Stimulated activated CD4-positive, alpha-beta T cell treated with anti-CD3 and anti-CD28 coated beads, Interleukin-1b, Interleukin-23, amount 100 ng/mL, for 4 hours (primary cell): Measurements from ENCODE around the gene CORO6.
"Not testable (repeated sequence)": the region's sequence is repeated elsewhere in the genome, so short reads cannot be mapped to it uniquely, and the experiment has no call there.

ENCODE experiments used
- DNase-seq, 2 donors: peaks; one replicate each; pipeline ENCODE4 v3.0.0-alpha.2; 2020; ENCODE audit warnings: low read depth in 2 of 2

CORO6 gene

DNA sequence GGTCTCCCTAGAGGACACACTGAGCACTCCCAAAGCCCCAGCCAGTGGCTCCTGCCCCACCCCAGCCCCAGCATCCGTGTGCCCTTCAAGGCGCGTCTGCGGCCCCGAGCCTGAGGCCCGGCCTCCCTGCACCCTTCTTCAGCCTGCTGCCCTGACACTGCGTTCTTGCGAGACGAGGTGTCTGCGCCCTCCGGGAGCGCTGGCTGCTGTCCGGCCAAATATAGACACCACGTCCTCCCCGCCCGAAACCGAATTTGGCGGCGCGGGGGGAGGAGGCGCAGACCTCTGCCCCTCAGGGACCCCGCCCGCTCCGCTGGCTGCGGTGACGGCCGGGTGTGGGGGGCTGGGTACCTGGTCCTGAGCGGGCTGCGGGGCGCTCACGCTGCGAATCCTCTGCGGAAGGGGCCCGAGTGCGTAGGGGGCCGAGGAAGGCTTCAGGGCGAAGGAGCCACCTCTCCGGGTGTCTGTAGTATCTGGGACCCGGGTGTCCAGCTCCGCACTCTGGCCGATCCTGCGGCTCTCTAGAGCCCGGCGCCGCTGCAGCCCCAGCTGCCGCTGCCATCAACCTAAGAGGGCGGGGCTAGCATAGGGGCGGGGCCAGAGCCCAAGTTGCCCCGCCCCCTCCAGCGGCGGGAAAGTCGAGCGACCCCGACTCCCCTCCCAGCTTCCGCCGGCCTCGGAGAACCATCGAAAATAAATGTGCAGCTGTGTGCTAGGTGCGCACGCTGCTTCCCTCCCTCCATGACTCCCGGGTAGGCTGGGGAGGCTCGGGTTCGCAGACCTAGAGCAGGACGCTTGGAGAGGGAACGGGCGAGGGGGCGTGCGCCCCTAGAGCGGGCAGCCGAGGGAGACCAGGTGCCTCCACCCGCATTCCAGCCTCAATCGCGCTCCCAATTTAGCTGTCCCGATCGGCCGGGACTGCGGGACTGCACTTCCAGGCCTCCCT lies at the start of gene CORO6:
TSS of gene CORO6 (minus strand) at position 576 of the 946 bp plus-strand sequence. CDS start 1,491 bp downstream, outside the sequence.
- peak; percentile 60 to 74 for DNase-seq

DNA sequence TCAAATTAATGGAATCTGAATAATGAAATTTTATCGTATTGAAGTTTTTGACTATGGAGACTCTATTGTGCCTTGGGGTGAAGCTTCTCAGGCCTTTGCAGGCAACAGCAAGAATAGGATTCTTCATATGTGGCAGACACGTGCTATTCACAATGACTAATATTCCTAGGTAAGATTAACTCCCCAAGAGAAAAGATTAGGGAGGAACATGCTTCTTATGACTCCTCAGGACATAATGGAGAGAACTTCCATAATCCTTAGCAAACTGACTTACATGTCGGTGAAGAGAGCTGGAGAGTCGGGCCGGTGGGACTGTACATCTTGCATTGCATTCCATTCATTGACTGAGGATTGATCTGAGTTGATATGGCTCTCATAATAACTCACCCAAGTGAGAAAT lies 48.9 kb upstream of the CORO6 start:
- DNase-seq = no peak

DNA sequence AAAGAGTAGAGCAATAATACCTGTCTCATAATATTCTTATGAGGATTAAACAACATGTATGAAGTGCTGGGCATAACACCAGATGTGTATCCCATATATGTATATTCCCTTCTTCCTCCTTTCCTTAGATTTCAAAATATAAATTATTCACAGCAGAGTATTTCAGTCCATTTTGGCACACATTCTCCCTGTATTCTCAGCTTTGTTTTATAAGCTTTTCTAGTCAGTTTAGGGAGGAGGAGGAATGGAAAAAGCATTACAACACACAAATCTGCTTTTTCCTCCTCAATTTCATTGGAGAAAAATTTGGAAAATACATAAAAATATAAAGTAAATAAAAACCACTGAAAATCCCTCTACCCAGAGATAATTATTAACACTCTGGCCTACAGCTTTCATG lies 46.6 kb upstream of the CORO6 start:
- no peak for DNase-seq

GRCh38 chr17:29667969-29668368 lies 45.3 kb upstream of the CORO6 start:
- no peak for DNase-seq

DNA sequence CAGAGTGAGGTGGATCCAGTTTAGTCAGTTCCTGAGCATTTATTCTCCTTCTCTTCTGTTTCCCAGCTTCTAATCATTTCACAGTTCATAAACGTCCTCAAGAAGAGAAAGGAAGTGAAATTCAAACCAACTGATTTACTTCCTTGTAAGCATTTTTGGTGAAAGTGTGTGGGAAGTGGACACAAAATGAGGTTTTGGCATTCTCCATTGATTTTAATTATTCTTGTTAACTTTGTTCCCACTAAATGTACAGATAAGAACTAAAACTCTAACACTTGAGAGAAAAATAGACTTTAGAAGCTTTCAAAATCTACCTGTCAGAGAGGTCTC lies 42.7 kb upstream of the CORO6 start:
- DNase-seq = no peak

DNA sequence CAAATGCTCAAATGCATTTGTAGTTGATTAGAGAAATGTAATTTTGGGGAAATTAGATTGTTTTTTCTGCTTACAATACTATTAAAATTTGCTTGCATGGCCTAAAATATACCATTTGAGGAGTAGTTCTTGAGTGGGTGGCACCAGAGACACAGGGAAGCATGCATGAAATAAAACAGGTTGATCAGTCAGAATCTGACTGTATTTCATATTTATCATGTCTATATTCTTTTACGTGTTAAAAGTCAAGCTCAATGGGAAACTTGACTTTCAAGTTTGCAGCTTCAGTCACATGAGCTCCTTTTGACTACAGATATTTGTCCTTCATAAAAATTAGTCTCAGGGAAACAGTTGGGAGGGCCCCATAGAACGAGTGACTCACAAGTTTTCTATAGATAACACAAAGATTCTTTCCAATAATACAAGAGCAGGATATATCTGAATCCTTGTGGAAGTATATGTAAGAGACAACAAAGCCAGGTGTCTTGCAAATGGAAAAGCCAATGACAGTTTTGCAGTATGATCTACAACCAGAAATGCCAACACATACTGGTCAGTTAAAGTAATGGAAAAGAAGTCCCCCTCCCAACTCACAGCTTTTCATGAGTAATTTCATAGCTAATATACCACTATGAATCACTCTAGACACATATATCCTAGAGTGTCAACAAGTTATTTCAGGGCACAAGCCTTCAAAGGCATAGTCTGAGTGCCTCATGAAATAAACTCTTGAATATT lies 42.2 kb upstream of the CORO6 start:
- DNase-seq = no peak

DNA sequence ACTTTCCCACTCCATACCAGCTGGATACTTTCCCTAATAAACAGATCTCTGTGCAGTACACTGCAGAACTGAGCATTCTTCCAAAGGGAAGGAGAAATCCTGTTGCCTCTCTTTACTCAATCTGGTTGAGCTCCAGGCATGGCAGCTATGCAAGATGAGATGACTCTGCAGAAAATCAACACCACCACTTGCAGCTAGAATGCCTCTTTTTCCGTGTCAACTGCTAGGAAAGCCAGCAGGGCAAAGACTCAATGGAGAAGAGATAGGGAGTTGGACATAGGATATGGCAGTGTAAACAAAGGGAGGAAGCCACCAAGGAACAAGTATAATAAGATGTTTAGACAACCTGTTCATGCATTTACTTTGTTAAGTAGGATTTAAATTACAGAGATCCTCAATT lies 40.4 kb upstream of the CORO6 start:
- no peak for DNase-seq

DNA sequence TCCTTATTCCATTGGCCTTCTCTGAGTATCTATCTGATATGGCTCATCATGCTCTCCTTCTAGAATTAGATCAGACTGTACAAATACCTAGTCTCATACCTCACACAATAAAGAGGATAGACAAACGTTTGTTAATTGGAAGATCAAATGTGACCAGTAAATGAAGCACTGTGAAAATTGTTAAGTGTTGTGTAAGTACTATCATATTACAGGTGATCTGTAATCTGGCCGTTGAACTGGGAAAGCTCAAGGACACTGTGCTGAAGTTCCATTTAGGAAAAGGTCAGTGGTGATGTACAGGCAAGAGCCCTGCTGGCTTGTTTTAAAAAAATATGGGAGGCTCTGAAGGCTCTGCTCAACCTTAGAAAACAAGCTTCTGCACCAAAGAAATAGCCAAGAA lies 38.5 kb upstream of the CORO6 start:
- no peak for DNase-seq

DNA sequence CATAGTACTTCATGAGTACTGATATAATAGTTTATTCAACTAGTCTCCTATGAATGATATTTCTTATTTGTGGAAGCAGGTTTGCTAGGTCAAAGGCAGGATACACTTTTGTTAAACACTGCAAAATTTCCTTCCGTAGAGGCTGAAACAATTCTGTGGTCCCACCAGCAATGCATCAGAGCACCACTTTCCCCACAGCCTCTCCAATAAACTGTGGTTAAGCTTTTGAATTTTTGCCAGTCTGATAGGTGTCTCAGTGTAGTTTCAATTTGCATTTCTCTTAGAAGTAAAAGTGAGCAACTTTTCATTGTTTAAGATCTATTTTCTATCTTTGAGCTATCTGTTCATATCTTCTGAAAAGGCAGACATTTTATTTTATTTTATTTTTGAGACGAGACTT lies 36.4 kb upstream of the CORO6 start:
- no peak for DNase-seq

- no peak for DNase-seq
Observed at GRCh38 chr17:29655323-29655722, 32.6 kb upstream of the CORO6 start.

DNA sequence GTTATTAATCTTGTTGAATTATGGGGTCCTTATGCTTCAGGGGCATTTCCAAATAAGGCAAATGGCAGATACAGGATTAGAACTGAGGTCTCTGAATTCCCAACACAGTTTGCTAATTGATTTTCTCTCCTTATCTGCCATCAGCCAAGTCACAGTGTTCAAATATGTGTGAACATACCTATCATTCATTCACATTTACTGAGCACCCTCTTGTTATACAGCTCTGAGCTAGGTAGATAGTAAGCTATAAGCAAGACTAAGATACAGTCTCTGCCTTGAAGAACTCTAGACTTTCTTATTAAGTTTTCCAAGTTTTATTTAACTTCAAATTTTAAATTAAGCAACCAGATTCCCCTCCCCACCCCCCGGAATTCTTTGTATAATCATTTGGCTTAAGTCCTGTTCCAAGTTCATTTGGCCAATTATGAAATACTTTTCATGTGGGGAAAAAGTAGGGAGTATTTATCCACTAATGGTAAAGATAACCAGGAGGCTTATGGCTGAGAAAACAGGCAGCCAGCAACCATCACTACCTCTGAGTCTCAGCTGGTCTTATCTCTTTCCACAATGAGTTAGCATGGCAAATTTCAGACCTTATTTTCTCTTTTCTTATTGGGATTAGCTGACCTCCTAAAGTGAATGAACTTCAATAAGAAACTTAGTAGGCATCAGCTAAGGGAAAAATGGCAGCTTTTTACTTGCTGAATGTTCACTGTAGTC lies 31.4 kb upstream of the CORO6 start:
- DNase-seq = no peak

- DNase-seq = no peak
Observed at GRCh38 chr17:29652976-29653375, 30.3 kb upstream of the CORO6 start.

- not testable (repeated sequence) for DNase-seq
Observed at GRCh38 chr17:29651913-29652312, 29.2 kb upstream of the CORO6 start.

DNA sequence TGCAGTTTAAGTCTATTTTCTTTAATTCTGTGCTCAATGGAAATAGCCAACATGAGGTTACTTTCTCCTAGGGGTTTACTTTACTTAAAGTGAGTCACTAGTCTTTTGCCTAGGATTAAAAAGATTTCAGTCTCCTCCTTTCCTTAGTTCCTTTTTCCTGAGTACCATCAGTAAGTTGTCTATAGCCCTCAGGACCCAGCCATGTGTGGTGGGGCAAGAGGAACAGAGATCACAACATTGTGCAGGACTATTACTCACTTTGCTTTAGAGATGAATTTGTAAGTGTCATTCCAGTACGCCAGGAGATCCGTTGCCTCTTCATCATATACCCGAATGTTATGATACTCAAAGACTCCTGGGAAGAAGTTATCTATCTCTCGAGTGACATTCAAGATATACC lies 27.7 kb upstream of the CORO6 start:
- no peak for DNase-seq

GRCh38 chr17:29649359-29649758 lies 26.6 kb upstream of the CORO6 start:
- DNase-seq = no peak

DNA sequence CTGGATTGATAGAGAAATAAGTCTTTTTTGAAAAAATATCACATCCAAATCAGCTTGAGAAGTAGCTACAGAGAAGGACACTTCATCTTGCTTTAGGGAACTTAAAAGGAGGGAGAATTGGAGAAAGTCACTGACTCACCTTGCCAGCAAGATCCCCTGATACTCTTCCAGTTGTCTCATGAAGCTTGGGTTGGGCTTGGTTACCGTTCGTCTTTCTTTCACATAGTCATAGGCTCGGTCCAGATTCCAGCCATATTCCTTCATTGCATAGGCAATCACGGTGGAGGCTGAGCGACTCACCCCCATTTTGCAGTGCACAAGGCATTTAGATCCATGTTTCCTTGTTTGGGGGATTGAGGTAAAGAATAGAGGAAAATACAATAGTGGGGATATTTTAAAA lies 25.3 kb upstream of the CORO6 start:
- no peak for DNase-seq

- DNase-seq = no peak
Observed at GRCh38 chr17:29645515-29646051, 22.9 kb upstream of the CORO6 start.

DNA sequence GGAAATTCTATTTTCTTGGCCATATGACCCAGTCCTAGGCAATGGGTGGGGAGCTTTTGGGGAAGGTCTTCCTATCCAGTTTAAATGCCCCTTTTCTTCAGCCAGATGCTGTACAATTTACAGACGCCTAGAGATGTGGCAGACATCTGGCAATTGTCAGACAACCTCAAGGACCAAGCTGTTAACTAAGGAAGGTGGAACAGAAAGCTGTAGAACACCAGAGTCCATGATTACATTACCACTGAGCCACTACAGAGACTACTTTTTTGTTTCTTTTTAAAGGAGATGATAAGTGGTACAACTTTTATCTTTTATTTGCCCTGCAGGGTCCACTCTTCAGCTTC lies 21.1 kb upstream of the CORO6 start:
- no peak for DNase-seq

- DNase-seq = no peak
Observed at GRCh38 chr17:29642171-29642611, 19.5 kb upstream of the CORO6 start.

DNA sequence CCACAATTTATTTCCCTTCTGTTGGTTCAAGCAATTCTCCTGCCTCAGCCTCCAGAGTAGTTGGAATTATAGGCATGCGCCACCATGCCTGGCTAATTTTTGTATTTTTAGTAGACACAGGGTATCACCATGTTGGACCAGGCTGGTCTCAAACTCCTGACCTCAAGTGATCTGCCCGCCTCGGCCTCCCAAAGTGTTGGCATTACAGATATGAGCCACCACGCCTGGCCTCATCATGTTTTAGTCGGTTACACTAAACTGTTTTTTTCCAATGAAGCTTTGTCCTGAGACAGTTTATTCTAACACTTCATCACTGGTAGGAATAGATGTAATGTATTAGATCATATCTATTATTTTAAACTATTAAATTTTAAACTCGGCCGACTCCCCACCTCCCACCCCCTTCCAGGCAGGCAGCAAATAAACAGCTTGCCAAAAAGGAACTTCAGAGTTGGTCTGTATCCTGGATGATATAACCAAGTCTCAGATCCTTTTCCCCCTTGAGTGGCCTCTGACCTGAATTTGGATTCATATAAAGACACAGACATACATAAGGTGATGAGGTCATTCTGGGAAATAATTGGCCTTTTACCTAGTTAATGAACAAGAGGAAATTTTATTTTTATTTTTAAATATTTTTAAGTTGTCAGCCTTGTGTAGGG lies 18.4 kb upstream of the CORO6 start:
- DNase-seq = no peak

- DNase-seq = no peak
Observed at GRCh38 chr17:29640413-29640812, 17.7 kb upstream of the CORO6 start.

- DNase-seq = no peak
Observed at GRCh38 chr17:29633886-29634285, 11.2 kb upstream of the CORO6 start.
